K562 (cell line): ENCODE measurements around the gene KCNN3. TPM values are rescaled to one million over a fixed set of nuclear protein-coding genes. Genes with fewer than 3 reads are reported as not detected.

Source experiments
- ATAC-seq: fragments of 200-7000 bp; cut with Tn5 transposase; 3 replicates; pipeline ENCODE4 v1.9.1; 2020; ENCODE audit warnings: moderate library complexity
- BruUV-seq: library from RNA; stranded (reverse); fragments of 400-500 nt; replicated peaks from 2 replicates; lab custom pipeline; 2021; lab: Mats Ljungman, UMichigan
- CTCF ChIA-PET: fragments of 300-600 bp; formaldehyde crosslinking; extraction: SDS; loops from one replicate; lab custom pipeline; 2021; ENCODE audit warnings: low intra/inter-chr PET ratio; lab: Yijun Ruan, JAX
- POLR2A ChIA-PET: fragments of 300-600, 350-650 bp; sonication (Branson Sonifier 250); formaldehyde crosslinking; extraction: SDS; loops from one replicate; lab custom pipeline; 2021; ENCODE audit warnings: antibody characterized with exemption, inconsistent platforms; lab: Yijun Ruan, JAX
- DNase-seq, 4 experiments: peaks; one replicate each; pipeline versions ENCODE4 v3.0.0 to v3.0.0-alpha.2; 2011 to 2018; ENCODE audit warnings: low spot score in 3 of 4, mixed read lengths in 3 of 4; ENCODE audit errors: extremely low read depth in 1 of 4
- FAIRE-seq: peaks from 2 replicates; lab custom pipeline; 2011; peaks lifted over from hg19 to GRCh38; lab: Jason Lieb, UNC
- H2AFZ ChIP-seq: 2 replicates; pipeline ENCODE4 v1.6.0; 2011; ENCODE audit warnings: low read depth, low read length, control low read depth, inconsistent platforms
- H3K27ac ChIP-seq: fragments of 200-600 bp; 3 replicates; pipeline ENCODE4 v1.8.0; 2011; ENCODE audit warnings: low read depth, mild to moderate bottlenecking, control low read depth, inconsistent platforms, low read length, moderate library complexity, mixed read lengths; ENCODE audit errors: extremely low read depth
- H3K27me3 ChIP-seq, 2 experiments: fragments of 300-600 bp in 1 of 2; 2 replicates in 1 of 2; 3 replicates in 1 of 2; pipeline versions ENCODE4 v1.6.0 to v1.8.0; 2011; ENCODE audit warnings: inconsistent platforms in 2 of 2, low read length in 2 of 2, mild to moderate bottlenecking in 1 of 2, mixed read lengths in 1 of 2, moderate library complexity in 1 of 2; ENCODE audit not compliant: control insufficient read depth in 2 of 2, insufficient read depth in 2 of 2
- H3K36me3 ChIP-seq: fragments of 300-600 bp; 3 replicates; pipeline ENCODE4 v1.8.0; 2011; ENCODE audit warnings: mild to moderate bottlenecking, low read length, inconsistent platforms; ENCODE audit not compliant: control insufficient read depth, insufficient read depth
- H3K4me1 ChIP-seq, 2 experiments: fragments of 200-600 bp in 1 of 2; replicated peaks in 1 of 2; 2 replicates in 1 of 2; 3 replicates in 1 of 2; pipeline versions ENCODE4 v1.5.1 to v1.8.0; 2011; ENCODE audit warnings: inconsistent platforms in 2 of 2, low read length in 2 of 2, mild to moderate bottlenecking in 1 of 2, mixed read lengths in 1 of 2, moderate library complexity in 1 of 2; ENCODE audit not compliant: control insufficient read depth in 2 of 2, insufficient read depth in 2 of 2
- H3K4me2 ChIP-seq: 2 replicates; pipeline ENCODE4 v1.6.1; 2011; ENCODE audit warnings: low read length, control low read depth, inconsistent platforms, mixed read lengths; ENCODE audit not compliant: insufficient read depth
- H3K4me3 ChIP-seq: fragments of 200-600 bp; sonication (generic), shearing (Covaris generic); 2 replicates; pipeline ENCODE4 v1.5.1; 2016; ENCODE audit warnings: control low read depth, inconsistent platforms
- H3K79me2 ChIP-seq: fragments of 200-600 bp; 3 replicates; pipeline ENCODE4 v1.8.0; 2011; ENCODE audit warnings: low read length, inconsistent platforms; ENCODE audit not compliant: control insufficient read depth, insufficient read depth
- H3K9ac ChIP-seq, 2 experiments: 2 replicates each; pipeline versions ENCODE4 v1.6.0 to v1.6.1; 2011; ENCODE audit warnings: low read depth in 2 of 2, low read length in 2 of 2, control low read depth in 1 of 2, inconsistent platforms in 1 of 2, mild to moderate bottlenecking in 1 of 2, mixed read lengths in 1 of 2; ENCODE audit not compliant: insufficient read depth in 1 of 2
- H3K9me1 ChIP-seq: one replicate; pipeline ENCODE4 v1.6.0; 2011; ENCODE audit warnings: inconsistent platforms, mild to moderate bottlenecking, low read length, moderate library complexity; ENCODE audit not compliant: control insufficient read depth, insufficient read depth
- H3K9me3 ChIP-seq: replicated peaks from 2 replicates; pipeline ENCODE4 v1.5.1; 2011; ENCODE audit warnings: low read depth, low read length, inconsistent platforms; ENCODE audit not compliant: control insufficient read depth, insufficient read depth
- H4K20me1 ChIP-seq: replicated peaks from 2 replicates; pipeline ENCODE4 v1.6.1; 2011; ENCODE audit warnings: low read length, inconsistent platforms, mixed read lengths; ENCODE audit not compliant: control insufficient read depth, insufficient read depth
- ATF2 ChIP-seq: sonication (generic); formaldehyde crosslinking; IDR thresholded peaks from 2 replicates; pipeline ENCODE4 v1.8.1; 2022; ENCODE audit warnings: missing genetic modification reagents
- CBX8 ChIP-seq: fragments of 200-600 bp; sonication (generic); IDR thresholded peaks from 2 replicates; pipeline ENCODE4 v1.6.1; 2012; ENCODE audit warnings: borderline replicate concordance, mixed run types, low read depth, mild to moderate bottlenecking, moderate library complexity, mixed read lengths, low read length, control low read depth, inconsistent platforms; ENCODE audit not compliant: poor library complexity, severe bottlenecking; ENCODE audit errors: extremely low read depth
- HIVEP1 ChIP-seq: fragments of 250-450 bp; sonication (Bioruptor Pico); IDR thresholded peaks from 2 replicates; pipeline ENCODE4 v1.4.0; 2020; ENCODE audit warnings: mild to moderate bottlenecking
- ID3 ChIP-seq, 2 experiments: fragments of 250-450 bp in 1 of 2; fragments of 450-650 bp in 1 of 2; sonication (Bioruptor Pico) in 1 of 2; IDR thresholded peaks; 2 replicates each; pipeline versions ENCODE4 v1.6.1 to v1.8.0; 2016 to 2021; ENCODE audit warnings: mild to moderate bottlenecking in 2 of 2, moderate library complexity in 2 of 2, missing compliant biosample characterization in 1 of 2, missing genetic modification characterization in 1 of 2
- NFRKB ChIP-seq: fragments of 450-650 bp; IDR thresholded peaks from 2 replicates; pipeline ENCODE4 v1.6.1; 2016; ENCODE audit warnings: low read depth
- SIX5 ChIP-seq, 2 experiments: IDR thresholded peaks; 2 replicates each; pipeline ENCODE4 v1.6.1; 2011; ENCODE audit warnings: low read length in 2 of 2, borderline replicate concordance in 1 of 2, low read depth in 1 of 2, mild to moderate bottlenecking in 1 of 2, moderate library complexity in 1 of 2; ENCODE audit not compliant: insufficient read depth in 1 of 2
- ZNF444 ChIP-seq: fragments of 250-450 bp; sonication (Bioruptor Pico); IDR thresholded peaks from 2 replicates; pipeline ENCODE4 v1.4.0; 2020; ENCODE audit warnings: mild to moderate bottlenecking, moderate library complexity
- ZNF583 ChIP-seq: fragments of 250-450 bp; sonication (Bioruptor Pico); IDR thresholded peaks from 2 replicates; pipeline ENCODE4 v1.4.0; 2020
- ZNF76 ChIP-seq: fragments of 250-450 bp; sonication (Bioruptor Pico); IDR thresholded peaks from 2 replicates; pipeline ENCODE4 v1.4.0; 2020; ENCODE audit warnings: mild to moderate bottlenecking, moderate library complexity, borderline replicate concordance
- ZNF79 ChIP-seq: fragments of 250-450 bp; sonication (Bioruptor Pico); IDR thresholded peaks from 2 replicates; pipeline ENCODE4 v1.4.0; 2020; ENCODE audit warnings: low read depth, mild to moderate bottlenecking, moderate library complexity
- WGBS: fragments of 100-300 bp; shearing (Covaris generic); methylation state at CpG from one replicate; pipeline ENCODE4 v1.1.6; 2016; ENCODE audit warnings: low coverage, mixed read lengths; ENCODE audit not compliant: insufficient coverage; ENCODE audit errors: missing lambda C conversion rate; 5-methylcytosine and 5-hydroxymethylcytosine counted together
- in situ Hi-C: fragments of 300-500 bp; cut with MboI; formaldehyde crosslinking; loops from 4 replicates; pipeline ENCODE4 v1.15.0; 2018; ENCODE audit warnings: inconsistent platforms, mixed read lengths
- intact Hi-C: fragments of 100-400 bp; cut with micrococcal nuclease; formaldehyde crosslinking; loops from 2 replicates; pipeline ENCODE4 v1.14.2; 2022
- polyA plus RNA-seq, 8 experiments: library from polyadenylated mRNA; depleted of rRNA in 4 of 8; stranded (reverse) in 5 of 8; unstranded in 3 of 8; fragments of >200 nt; fragmentation: Nextera tagmentation in 2 of 8; fragmentation: Illumina TruSeq in 1 of 8; extraction: Ambion mirVana in 2 of 8; extraction: Trizol in 1 of 8; gene quantifications; 2 replicates each; pipeline versions ENCODE4 v1.2.1 to v1.2.3, GENCODE V29; 2011 to 2014; ENCODE audit warnings: inconsistent platforms in 1 of 8, missing spikeins in 1 of 8
- total RNA-seq, 7 experiments: library from RNA; depleted of rRNA in 6 of 7; stranded (reverse); fragments of >200 nt in 6 of 7; fragmentation: Illumina TruSeq in 2 of 7; extraction: Trizol in 2 of 7; gene quantifications; 2 replicates each; pipeline versions ENCODE4 v1.2.1 to v1.2.3, GENCODE V29; 2011 to 2021; ENCODE audit warnings: low replicate concordance in 1 of 7
- TF ChIP-seq, protein P1 (sequence below), 2 experiments: fragments of 450-650 bp; IDR thresholded peaks; 2 replicates each; pipeline ENCODE4 v1.6.1; 2016; ENCODE audit warnings: mild to moderate bottlenecking in 2 of 2, borderline replicate concordance in 1 of 2, low read depth in 1 of 2, moderate library complexity in 1 of 2

Gene KCNN3
- total and polyA plus RNA-seq, 9 of the 15 experiments (the other 6 are each of a cell fraction or from before 2014, with no cell fraction given), result 0.02 to 0.03 TPM; not detected in 7

DNA sequence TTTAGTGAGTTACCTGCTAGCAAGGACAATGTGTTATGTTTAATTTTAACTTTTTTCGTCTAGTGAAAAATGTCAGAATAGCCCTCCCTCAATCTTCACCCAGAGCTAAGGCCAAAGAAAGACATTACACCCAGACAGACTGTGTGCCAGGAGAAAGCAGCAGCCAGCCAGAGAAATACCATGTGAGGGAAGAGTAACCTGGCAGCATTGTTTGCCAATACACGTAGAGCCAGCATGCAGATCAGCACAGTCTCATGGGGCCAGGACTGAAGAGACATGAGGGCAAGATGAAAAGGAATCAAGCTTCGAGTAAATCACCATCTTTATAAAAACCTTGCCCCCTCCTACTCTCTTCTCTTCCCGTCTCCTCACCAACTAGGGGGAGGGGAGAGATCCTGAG lies 173.6 kb downstream of the KCNN3 start:
- ATAC-seq (no peak), DNase-seq (no peak), FAIRE-seq (no peak)
- Histone ChIP-seq H2AFZ (no peak overlapping the region), H4K20me1 (no peaks in the 10 kb centered on the region), H3K4me2 (no peak overlapping the region), H3K4me1 (no peaks in the 10 kb centered on the region), H3K27ac (no peak overlapping the region), H3K9me1 (no peaks in the 10 kb centered on the region), H3K9ac (no peak overlapping the region), H3K27me3 (peaks cover 11 to 30% of the 10 kb centered on the region in 2 experiments), H3K9me3 (no peaks in the 10 kb centered on the region), H3K36me3 (no peaks in the 10 kb centered on the region), H3K4me3 (no peak overlapping the region), H3K79me2 (no peaks in the 10 kb centered on the region)
- in situ Hi-C loops, result no loop called here
- intact Hi-C loops, result no loop called here
- WGBS, result 1% methylated on average over 4 of the region's 4 CpGs
- ChIA-PET POLR2A (no interaction called here), CTCF (interaction anchor here (1.0 kb wide), 1 partner anchor 321 kb away, joined by 3 read pairs; no protein-coding TSS in a partner anchor)
- TF ChIP-seq ID3 (CRISPR knock-in tag; IDR thresholded peaks at IDR 0.05), result no peak
- TF ChIP-seq ID3 (tag; IDR thresholded peaks at IDR 0.05), result no peak
- no peak for TF ChIP-seq ZNF444 (CRISPR knock-in tag)
- no peak for TF ChIP-seq ZNF583
- TF ChIP-seq, protein P1, sequence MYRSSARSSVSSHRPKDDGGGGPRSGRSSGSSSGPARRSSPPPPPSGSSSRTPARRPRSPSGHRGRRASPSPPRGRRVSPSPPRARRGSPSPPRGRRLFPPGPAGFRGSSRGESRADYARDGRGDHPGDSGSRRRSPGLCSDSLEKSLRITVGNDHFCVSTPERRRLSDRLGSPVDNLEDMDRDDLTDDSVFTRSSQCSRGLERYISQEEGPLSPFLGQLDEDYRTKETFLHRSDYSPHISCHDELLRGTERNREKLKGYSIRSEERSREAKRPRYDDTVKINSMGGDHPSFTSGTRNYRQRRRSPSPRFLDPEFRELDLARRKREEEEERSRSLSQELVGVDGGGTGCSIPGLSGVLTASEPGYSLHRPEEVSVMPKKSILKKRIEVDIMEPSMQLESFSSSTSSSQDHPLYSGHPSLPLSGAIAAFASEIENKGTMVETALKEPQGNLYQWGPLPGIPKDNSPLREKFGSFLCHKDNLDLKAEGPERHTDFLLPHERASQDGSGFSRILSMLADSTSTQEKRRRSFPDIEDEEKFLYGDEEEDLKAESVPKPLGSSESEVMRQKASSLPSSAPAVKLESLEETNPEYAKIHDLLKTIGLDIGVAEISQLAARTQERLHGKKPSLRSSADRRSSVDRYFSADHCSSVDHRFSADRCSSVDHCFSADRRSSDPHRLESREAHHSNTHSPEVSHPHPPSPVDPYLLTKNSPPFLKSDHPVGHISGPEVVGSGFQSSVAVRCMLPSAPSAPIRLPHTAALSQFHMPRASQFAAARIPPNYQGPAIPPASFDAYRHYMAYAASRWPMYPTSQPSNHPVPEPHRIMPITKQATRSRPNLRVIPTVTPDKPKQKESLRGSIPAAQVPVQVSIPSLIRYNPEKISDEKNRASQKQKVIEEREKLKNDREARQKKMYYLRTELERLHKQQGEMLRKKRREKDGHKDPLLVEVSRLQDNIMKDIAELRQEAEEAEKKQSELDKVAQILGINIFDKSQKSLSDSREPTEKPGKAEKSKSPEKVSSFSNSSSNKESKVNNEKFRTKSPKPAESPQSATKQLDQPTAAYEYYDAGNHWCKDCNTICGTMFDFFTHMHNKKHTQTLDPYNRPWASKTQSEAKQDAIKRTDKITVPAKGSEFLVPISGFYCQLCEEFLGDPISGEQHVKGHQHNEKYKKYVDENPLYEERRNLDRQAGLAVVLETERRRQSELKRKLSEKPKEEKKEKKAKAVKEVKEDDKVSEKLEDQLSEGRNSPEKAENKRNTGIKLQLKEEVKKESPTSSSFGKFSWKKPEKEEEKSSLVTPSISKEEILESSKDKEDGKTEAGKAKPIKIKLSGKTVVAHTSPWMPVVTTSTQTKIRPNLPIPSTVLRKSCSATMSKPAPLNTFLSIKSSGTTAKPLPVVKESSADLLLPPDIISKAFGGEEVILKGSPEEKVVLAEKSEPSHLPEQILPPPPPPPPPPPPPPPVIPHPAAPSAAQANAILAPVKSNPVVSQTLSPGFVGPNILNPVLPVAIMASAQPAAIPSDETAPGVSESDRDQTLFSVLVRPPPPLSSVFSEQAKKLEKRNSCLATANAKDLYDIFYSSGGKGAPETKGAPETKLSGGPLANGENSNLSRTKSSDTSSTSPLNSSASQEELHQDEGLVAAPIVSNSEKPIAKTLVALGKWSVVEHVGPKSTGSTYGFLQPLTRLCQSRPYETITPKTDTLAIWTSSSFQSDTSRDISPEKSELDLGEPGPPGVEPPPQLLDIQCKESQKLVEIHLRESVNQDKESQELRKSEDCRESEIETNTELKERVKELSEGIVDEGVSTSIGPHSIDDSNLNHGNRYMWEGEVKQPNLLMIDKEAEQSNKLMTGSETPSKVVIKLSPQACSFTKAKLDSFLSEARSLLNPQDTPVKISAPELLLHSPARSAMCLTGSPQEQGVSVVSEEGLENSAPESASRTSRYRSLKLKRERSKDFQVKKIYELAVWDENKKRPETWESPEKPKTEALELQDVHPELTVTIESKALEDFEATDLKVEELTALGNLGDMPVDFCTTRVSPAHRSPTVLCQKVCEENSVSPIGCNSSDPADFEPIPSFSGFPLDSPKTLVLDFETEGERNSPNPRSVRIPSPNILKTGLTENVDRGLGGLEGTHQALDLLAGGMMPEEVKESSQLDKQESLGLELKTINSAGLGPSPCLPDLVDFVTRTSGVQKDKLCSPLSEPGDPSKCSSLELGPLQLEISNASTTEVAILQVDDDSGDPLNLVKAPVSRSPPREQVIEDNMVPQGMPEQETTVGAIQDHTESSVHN (IDR thresholded peaks at IDR 0.05; ENCODE audit: borderline replicate concordance in 1 of 2, low read depth in 1 of 2), result no peak
- TF ChIP-seq CBX8, result no peak
- TF ChIP-seq ZNF76 (CRISPR knock-in tag), result no peak
- TF ChIP-seq HIVEP1 (CRISPR knock-in tag), result no peak
- no peak for TF ChIP-seq ZNF79
- no peak for TF ChIP-seq NFRKB
- TF ChIP-seq ATF2 (CRISPR knock-in tag), result no peak
- TF ChIP-seq SIX5 (IDR thresholded peaks at IDR 0.05; ENCODE audit: borderline replicate concordance in 1 of 2, insufficient read depth in 1 of 2, low read depth in 1 of 2, low read length in 2 of 2), result no peak
- no TSS peak for BruUV-seq
